NCI-H1048 (cell line): ENCODE results near the gene GCSAM.
"Not testable (repeated sequence)": the region's sequence is repeated elsewhere in the genome, so short reads cannot be mapped to it uniquely, and the experiment has no call there.

ENCODE experiments used
- DNase-seq: peaks from one replicate; lab custom pipeline; 2025; lab: John Stamatoyannopoulos, UW

The GCSAM gene

GRCh38 chr3:112072387-112073060 lies 60.5 kb downstream of the GCSAM start:
- not testable (repeated sequence) for DNase-seq
